ENCODE measurements around the gene CLTCL1. TPM values are rescaled to one million over a fixed set of nuclear protein-coding genes. Genes with fewer than 3 reads are reported as not detected.
"Not testable (repeated sequence)": the region's sequence is repeated elsewhere in the genome, so short reads cannot be mapped to it uniquely, and the experiment has no call there.

The CLTCL1 gene
- total RNA-seq, 6 experiments from 2014 or later, result 3.5 to 6.6 (median 5.7) TPM

DNA sequence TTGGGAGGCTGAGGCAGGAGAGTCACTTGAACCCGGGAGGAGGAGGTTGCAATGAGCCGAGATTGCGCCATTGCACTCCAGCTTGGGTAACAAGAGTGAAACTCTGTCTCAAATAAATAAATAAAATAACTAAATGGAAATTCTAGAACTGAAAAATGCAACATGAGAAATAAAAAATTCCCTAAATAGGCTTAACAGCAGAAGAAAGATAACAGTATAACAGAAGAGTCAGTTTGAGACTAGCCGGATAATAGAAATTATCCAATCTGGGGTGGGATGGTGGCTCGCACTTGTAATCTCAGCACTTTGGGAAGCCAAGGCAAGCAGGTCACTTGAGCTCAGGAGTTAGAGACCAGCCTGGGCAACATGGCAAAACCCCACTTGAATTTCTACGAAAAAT, 127.1 kb downstream of the CLTCL1 start:
- DNase-seq (no peak), ATAC-seq (no peak)
- Histone ChIP-seq H3K4me1 (peaks cover 0 to under 1% (median 0%) of the 10 kb centered on the region in 4 donors), H3K27me3 (peaks cover 0 to 5% of the 10 kb centered on the region in 2 donors), H3K36me3 (no peaks in the 10 kb centered on the region), H3K9me3 (no peaks in the 10 kb centered on the region), H3K27ac (no peak overlapping the region), H3K4me3 (no peak overlapping the region)
- TF ChIP-seq, protein P1, sequence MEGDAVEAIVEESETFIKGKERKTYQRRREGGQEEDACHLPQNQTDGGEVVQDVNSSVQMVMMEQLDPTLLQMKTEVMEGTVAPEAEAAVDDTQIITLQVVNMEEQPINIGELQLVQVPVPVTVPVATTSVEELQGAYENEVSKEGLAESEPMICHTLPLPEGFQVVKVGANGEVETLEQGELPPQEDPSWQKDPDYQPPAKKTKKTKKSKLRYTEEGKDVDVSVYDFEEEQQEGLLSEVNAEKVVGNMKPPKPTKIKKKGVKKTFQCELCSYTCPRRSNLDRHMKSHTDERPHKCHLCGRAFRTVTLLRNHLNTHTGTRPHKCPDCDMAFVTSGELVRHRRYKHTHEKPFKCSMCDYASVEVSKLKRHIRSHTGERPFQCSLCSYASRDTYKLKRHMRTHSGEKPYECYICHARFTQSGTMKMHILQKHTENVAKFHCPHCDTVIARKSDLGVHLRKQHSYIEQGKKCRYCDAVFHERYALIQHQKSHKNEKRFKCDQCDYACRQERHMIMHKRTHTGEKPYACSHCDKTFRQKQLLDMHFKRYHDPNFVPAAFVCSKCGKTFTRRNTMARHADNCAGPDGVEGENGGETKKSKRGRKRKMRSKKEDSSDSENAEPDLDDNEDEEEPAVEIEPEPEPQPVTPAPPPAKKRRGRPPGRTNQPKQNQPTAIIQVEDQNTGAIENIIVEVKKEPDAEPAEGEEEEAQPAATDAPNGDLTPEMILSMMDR (IDR thresholded peaks at IDR 0.05), result no peak
- no peak for TF ChIP-seq POLR2A (IDR thresholded peaks at IDR 0.05)
- whole genome bisulfite sequencing (ENCODE audit: insufficient coverage, low coverage, low lambda C conversion rate, missing lambda C conversion rate), result 88% methylated on average over 5 of the region's 6 CpGs
- intact Hi-C loops (cut with DNase I), result no loop called here

DNA sequence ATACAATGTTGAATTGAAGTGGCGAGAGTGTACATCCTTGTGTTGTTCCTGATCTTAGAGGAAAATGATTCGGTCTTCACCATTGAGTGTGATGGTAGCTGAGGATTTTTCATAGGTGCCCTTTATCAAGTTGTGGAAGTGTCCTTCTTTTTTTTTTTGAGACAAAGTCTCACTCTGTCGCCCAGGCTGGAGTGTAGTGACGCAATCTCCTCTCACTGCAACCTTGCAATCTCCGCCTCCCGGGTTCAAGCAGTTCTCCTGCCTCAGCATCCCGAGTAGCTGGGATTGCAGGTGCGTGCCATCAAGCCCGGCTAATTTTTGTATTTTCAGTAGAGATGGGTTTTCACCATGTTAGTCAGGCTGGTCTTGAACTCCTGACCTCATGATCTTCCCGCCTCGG, 132.9 kb downstream of the CLTCL1 start:
- H3K36me3 ChIP-seq; H3K4me3 ChIP-seq; intact Hi-C loops (cut with DNase I); H3K9me3 ChIP-seq; DNase-seq; H3K27ac ChIP-seq; ATAC-seq; H3K4me1 ChIP-seq; H3K27me3 ChIP-seq: not testable (repeated sequence)
- 58% methylated on average over 4 of the region's 11 CpGs for WGBS (ENCODE audit: insufficient coverage, low coverage, low lambda C conversion rate, missing lambda C conversion rate)

DNA sequence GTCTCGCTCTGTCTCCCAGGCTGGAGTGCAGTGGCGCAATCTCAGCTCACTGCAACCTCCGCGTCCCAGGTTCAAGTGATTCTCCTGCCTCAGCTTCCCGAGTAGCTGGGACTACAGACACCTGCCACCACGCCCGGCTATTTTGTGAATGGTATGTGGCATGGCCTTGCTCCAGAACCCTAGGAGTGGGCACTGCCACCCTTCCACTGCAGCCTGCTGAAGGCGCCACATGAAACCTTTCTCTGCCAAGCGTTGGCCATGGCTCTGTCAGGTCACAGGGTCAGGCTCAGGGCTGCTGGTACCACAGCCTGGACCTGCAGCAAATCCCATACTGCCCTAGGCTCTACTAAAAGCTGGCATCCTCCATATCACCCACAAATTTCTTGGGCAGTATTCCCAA, 135.4 kb downstream of the CLTCL1 start:
- H3K27ac ChIP-seq; H3K36me3 ChIP-seq; ATAC-seq; H3K9me3 ChIP-seq; H3K4me1 ChIP-seq; intact Hi-C loops (cut with DNase I); DNase-seq; H3K4me3 ChIP-seq; H3K27me3 ChIP-seq: not testable (repeated sequence)
- 80% methylated on average over 1 of the region's 9 CpGs for WGBS (ENCODE audit: insufficient coverage, low coverage, low lambda C conversion rate, missing lambda C conversion rate)

GRCh38 chr22:19152942-19153883, 138.3 kb downstream of the CLTCL1 start:
- Histone ChIP-seq H3K4me3 (no peak overlapping the region), H3K9me3 (no peaks in the 10 kb centered on the region), H3K36me3 (no peaks in the 10 kb centered on the region), H3K4me1 (peaks cover 0 to 3% (median 0%) of the 10 kb centered on the region in 4 donors), H3K27me3 (peaks cover 0 to 19% of the 10 kb centered on the region in 2 donors), H3K27ac (no peak overlapping the region)
- WGBS (ENCODE audit: insufficient coverage, low coverage, low lambda C conversion rate, missing lambda C conversion rate), result 39% methylated on average over 10 of the region's 11 CpGs
- no peak for TF ChIP-seq POLR2A (IDR thresholded peaks at IDR 0.05)
- TF ChIP-seq, protein P1 (IDR thresholded peaks at IDR 0.05), result no peak
- intact Hi-C loops (cut with DNase I), result no loop called here
- ATAC-seq (no peak), DNase-seq (no peak)

DNA sequence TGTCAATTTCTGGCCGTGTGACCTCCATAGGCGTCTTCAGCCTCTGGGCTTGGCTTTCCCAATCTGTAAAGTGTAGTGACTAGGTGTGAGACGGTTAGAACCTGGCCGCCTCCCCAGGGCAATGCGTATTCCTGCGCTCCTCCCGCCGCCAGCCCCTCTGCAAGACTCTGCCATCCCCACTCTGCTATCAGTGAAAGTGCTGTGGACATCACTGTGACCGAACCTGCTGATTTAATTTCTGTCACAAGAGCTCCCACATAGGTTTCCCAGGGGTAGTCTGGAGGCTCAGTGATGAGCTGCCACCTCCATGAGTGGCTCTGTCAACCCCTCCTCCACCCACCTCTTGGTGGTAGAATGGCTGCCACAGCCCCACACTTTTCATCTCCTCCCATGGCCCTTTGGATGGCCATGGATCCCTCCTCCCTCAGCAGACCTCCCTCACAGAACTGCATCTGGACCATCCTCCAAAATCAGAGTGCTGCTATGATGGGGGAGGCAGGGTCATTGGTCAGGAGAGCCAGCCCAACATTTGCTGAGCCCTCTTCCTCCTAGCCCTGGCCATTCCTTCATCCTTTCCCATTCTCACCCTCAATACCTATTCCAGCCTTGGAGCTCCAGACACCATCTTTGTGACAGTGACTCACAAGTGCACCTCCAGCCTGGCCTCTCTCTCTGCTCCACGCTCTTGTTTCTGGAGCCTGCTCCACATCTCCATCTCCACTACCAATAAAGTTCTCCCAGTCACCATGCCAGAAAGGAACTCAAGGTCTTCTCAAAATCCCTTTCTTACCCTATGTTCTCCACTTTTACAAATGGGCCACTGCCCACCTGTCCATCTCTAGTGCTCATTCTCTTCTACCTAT, 140.0 kb downstream of the CLTCL1 start:
- no peaks in the 10 kb centered on the region for H3K36me3 ChIP-seq
- peaks cover 0 to 19% of the 10 kb centered on the region in 2 donors for H3K27me3 ChIP-seq
- WGBS (ENCODE audit: insufficient coverage, low coverage, low lambda C conversion rate, missing lambda C conversion rate), result 32% methylated on average over 7 of the region's 10 CpGs
- no peak overlapping the region for H3K27ac ChIP-seq
- ATAC-seq (no peak), DNase-seq (no peak)
- H3K4me1 ChIP-seq, result peaks cover 0 to 3% (median 0%) of the 10 kb centered on the region in 4 donors
- no peaks in the 10 kb centered on the region for H3K9me3 ChIP-seq
- no peak overlapping the region for H3K4me3 ChIP-seq
- no peak for TF ChIP-seq POLR2A (IDR thresholded peaks at IDR 0.05)
- TF ChIP-seq, protein P1 (IDR thresholded peaks at IDR 0.05), result no peak
- intact Hi-C loops (cut with DNase I), result no loop called here

Measured in right lobe of liver (tissue), 6 donors.